ENCODE measurements around the gene APP.
"Not testable (repeated sequence)": the region's sequence is repeated elsewhere in the genome, so short reads cannot be mapped to it uniquely, and the experiment has no call there.

Gene APP

DNA sequence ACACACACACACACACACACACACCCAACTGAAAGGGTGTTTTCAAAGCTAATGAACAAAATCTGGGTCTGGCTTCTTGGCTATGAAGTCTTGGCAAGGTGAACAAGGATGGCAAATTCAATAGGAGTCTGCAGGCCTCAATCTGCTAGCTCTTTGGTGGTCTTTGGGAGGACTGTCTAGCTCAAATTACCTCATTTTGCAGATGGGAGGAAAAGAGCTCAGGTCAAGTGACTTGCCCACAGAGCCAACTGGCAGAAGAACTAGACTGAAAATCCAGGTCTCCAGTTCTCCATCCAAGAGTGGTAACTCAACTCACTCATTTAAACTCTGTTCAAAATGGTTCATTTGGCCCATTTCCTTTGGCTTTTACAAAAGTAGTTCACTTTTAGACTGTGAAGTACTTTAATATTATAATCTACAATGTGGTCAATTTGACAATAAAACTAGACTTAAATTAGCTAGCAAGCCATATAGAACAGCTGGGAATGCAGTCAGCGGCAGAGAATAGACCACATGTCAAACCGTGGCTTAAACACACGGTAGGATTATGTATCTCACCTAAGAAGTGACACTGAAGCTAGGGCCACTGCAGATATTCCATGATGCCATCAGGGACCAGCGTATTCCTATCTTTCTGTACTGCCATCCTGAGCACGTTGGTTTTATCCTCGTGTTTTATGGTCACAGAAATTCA lies 112.9 kb downstream of the APP start:
- DNase-seq, result no peak

DNA sequence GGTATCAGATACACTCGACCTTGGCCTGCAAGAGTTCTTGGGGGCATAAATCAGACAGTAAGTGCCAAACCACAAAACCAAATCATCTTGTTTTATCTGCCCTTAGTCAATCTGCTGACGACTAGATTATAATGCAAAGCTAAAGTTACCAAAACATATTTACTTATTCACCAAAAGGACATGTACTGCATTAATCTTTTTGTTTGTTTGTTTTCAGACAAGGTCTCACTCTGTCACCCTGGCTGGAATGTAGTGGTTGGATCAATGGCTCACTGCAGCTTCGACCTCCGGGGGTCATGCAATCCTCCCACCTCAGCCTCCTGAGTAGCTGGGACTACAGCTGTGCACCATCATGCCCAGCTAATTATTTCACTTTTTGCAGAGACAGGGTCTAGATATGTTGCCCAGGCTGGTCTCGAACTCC lies 114.7 kb downstream of the APP start:
- no peak for DNase-seq

- no peak for DNase-seq
Measured at GRCh38 chr21:26055010-26055409, 115.6 kb downstream of the APP start.

DNA sequence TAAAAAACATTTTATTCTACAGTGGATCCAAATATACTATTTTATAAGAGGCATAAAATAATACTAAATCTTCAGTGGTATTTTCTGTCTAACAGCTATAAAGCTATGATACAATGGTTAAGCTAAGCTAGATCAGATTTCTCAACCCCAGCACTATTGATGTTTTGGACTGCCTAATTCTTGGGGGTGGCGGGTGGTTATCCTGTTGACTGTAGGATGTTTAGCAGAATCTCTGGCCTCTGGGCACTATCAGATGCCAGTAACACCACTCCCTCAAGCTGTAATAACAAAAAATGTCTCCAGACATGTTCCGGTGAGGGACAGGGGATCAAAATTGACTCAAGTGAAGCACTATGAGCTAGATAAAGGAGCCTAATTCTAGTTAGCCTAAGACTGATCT lies 118.5 kb downstream of the APP start:
- no peak for DNase-seq

DNA sequence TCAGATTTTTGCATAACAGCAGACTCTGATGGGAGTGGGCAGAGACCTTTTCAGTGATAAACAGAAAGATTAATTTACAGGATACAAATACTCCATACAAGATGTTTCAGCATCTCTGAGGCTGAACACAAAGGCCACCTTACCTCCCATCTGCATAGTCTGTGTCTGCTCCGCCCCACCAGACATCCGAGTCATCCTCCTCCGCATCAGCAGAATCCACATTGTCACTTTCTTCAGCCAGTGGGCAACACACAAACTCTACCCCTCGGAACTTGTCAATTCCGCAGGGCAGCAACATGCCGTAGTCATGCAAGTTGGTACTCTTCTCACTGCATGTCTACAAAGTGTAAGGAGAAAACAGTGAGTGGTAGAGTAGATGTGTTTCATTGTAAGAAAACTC lies 119.7 kb downstream of the APP start:
- no peak for DNase-seq

- DNase-seq, result no peak
Measured at GRCh38 chr21:26049803-26050202, 120.8 kb downstream of the APP start.

- DNase-seq, result no peak
Measured at GRCh38 chr21:26047279-26047967, 123.1 kb downstream of the APP start.

DNA sequence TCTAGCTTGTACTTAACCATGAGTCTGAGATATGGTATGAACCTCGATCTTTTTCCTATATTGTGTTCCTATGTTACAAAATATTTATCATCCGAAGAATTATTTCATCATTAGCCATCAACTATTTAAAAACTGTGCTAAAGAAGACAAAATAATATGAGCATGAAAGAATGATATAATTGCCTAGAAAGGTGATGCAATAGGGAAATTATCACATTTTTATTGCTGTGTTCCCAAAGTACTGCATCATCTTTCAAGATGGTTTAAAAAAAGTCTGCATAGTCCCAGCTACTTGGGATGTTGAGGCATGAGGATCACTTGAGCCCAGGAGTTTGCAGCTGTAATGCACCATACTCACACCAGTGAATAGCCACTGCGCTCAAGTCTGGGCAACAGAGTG lies 126.7 kb downstream of the APP start:
- no peak for DNase-seq

GRCh38 chr21:26042181-26042876 lies 128.2 kb downstream of the APP start:
- DNase-seq, result no peak

DNA sequence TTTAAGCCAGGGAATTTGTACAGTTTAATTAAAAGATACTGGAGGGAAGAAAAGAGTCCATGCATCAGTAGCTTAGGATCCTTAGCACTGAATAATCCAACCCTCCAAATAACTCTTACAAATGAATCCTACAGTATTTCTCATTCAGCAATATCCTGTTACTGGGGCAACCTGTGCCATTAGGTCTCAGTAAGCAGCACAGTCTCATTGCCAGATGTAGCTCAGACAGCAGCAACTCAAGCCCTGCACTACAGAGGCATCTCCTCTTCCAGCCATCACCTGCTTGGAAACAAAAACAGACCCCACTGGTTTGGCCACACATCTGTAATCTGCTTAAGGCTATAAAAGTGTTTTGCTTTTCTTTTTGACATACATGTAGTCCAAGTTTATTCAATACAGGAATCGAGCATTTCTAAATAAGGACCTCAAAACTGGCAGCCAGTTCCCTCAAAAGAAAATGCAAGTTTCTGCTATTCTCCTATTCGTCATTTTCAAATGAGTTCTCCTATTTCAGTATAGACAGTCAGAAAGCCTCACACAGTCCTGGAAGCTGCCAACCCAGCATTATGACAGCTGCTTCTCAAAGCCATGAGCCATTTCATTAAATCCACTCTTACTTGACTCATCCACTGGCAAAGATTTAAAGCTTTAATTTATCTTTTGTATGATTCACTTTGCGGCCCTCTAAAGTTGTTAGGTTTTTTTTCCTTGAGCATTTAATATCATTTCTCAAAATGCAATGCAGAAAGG lies 129.0 kb downstream of the APP start:
- no peak for DNase-seq

DNA sequence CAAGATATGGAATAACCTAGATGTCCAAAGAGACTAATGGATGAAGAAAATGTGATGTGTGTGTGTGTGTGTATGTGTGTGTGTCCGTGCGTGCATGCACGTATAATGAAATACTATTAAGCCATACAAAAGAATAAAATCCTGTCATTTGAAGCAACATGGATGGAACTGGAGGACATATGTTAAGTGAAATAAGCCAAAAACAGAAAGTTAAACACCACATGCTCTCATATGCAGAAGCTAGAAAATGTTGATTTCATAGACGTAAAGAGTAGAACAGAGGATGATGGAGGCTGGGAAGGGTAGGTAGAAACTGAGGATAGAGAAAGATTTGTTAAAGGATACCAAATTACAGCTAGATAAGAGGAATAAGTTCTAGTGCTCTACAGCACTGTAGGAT lies 133.7 kb downstream of the APP start:
- DNase-seq, result no peak

GRCh38 chr21:26032263-26032662 lies 138.3 kb downstream of the APP start:
- no peak for DNase-seq

GRCh38 chr21:26028183-26028582 lies 142.4 kb downstream of the APP start:
- DNase-seq, result no peak

DNA sequence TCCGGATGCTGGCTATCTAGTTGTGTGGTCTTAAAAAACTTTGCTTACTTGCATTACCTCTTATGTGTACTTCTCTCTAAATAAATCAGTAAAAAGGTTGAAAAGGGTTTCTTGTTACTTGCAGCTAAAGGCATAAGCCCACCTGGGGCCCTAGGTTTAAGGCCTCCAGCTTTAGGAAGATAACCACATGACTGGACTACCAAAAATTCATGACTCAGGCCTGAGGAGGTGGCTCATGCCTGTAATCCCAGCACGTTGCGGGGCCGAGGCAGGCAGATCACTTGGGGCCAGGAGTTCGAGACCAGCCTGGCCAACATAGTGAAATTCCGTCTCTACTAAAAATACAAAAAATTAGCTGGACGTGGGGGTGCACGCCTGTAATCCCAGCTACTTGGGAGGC lies 142.9 kb downstream of the APP start:
- DNase-seq, result no peak

DNA sequence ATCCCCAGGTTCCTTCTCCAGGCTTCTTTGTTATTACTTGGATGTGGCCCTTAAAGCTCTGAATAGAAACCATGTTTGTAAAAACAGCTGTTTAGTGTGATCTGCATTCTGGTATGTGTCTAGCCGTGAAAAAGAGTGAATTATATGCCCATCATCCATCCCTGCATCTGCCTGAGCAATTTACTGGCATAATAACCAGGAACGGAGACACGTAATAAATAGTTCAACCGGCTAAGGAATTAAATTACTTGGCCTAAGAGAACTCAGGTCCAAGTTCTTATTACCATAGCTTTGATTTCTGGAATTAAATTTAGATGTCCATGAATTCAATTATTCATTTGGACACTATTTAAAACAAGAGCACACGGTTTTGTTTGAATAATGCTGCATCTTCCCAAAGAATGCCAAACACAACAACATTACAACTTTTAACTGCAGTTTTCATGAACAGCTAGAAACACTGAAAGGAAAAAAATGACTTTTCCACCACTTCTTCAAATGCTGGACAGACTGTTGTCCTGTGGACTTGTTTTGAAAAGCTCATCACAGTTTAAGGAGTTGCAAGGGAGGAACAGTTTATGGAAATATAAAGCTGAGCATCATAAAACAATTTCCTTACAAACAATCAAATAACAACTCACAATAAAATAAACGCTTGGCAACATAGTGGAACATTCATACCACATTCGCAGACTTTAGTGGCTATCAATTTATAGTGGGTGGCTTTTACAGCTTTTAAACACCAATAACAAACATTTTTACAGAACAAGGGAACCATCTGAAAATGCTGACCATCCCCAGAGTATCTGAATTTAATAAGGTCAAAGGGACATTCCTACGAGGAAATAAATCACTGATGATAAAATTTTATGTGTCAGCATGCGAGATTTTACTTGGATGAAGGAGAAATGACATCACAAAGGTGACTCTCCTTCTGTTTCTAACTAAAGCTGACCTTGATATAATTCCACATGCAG lies 144.7 kb downstream of the APP start:
- no peak for DNase-seq

DNA sequence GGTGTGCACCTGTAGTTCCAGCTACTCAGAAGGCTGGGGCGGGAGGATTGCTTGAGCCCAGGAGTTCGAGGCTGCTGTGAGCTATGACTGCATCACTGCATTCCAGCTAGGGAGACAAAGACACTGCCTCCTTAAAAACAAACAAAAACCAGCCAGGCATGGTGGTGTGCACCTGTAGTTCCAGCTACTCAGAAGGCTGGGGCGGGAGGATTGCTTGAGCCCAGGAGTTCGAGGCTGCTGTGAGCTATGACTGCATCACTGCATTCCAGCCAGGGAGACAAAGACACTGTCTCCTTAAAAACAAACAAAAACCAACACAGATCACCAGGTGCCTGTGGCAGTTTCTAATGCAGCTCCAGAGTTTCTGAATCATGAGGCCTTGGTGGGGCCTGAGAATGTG lies 147.2 kb downstream of the APP start:
- not testable (repeated sequence) for DNase-seq

DNA sequence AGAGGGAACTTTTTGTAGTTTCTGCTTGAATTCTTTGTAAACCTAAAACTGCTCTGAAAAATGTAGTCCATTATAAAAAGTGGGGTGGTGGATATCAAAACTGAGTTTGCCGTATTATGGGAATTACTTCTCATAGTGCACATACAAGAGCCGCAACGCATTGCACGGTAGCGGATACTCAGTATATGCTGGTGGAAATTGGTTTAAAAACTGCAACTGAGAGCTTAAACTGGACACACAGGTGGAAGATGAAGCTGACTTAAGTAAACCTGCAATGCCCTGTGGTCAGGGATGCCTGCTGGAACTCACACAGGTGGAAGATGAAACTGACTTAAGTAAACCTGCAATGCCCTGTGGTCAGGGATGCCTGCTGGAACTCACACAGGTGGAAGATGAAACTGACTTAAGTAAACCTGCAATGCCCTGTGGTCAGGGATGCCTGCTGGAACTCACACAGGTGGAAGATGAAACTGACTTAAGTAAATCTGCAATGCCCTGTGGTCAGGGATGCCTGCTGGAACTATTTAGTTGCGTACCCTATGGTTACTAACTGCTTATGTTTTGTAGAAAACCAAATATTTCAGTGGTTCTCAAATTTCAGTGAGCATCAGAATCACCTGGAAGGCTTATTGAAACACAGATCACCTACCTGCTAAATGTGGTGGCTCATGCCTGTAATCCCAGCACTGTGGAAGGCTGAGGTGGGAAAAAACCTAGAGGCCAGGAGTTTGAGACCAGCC lies 147.8 kb downstream of the APP start:
- not testable (repeated sequence) for DNase-seq

DNA sequence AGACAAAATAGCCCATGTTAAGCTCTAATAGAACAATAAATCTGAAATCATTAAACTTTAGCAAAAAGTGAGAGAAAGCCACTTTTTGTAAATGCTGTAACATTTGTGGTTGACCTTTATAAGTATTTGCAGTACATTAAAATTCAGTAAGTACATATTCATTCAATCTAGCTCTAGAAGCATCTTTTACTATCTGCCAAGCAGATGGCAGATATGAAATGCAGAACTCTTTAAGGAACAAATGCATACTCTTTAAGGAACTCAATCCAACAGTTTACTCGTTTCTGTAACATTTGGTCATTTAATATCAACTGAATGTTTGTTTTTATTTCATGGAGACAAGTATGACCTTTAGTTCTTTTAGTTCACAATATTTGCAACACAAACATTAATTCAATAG lies 150.1 kb downstream of the APP start:
- no peak for DNase-seq

GRCh38 chr21:26020081-26020480 lies 150.5 kb downstream of the APP start:
- no peak for DNase-seq

DNA sequence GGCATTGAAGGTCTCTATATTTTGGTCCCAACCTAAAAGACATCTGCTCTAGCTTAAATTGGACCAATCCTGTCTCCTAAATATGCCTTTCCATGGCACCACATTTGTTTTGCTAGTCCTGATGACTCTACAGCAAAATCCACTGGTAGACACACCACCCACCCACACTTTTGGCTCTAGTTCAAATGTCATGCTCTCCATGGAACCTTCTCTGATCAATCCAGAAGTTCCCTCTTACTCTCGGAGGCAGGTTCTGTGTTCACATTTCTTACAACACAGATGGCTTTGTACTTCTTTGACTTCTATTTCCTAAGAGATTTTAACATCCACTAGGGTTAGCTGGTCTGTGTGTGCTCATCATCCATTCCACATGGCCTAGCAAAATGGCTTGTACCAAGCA lies 151.3 kb downstream of the APP start:
- no peak for DNase-seq

DNA sequence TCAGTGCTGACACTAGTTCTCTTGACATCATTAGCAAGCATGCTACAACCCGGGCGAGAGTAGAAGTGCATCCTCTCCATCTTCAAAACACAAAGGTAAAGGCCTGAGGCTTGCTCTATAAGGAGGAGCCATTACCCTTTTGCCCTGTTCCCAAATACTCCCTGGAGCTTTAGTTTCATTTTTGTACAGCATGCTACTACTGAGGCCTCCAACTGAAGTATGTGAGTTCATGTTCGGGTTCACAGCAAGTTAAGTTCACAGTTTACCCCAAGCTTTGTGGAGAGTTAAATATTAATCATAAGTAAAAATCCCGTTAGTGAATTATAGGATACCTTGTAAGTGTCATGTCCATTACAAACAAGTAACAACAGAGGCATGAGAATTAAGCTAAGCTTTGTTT lies 156.6 kb downstream of the APP start:
- DNase-seq, result no peak
